ENCODE results near the gene ADAM19.

The ADAM19 gene, protein sequence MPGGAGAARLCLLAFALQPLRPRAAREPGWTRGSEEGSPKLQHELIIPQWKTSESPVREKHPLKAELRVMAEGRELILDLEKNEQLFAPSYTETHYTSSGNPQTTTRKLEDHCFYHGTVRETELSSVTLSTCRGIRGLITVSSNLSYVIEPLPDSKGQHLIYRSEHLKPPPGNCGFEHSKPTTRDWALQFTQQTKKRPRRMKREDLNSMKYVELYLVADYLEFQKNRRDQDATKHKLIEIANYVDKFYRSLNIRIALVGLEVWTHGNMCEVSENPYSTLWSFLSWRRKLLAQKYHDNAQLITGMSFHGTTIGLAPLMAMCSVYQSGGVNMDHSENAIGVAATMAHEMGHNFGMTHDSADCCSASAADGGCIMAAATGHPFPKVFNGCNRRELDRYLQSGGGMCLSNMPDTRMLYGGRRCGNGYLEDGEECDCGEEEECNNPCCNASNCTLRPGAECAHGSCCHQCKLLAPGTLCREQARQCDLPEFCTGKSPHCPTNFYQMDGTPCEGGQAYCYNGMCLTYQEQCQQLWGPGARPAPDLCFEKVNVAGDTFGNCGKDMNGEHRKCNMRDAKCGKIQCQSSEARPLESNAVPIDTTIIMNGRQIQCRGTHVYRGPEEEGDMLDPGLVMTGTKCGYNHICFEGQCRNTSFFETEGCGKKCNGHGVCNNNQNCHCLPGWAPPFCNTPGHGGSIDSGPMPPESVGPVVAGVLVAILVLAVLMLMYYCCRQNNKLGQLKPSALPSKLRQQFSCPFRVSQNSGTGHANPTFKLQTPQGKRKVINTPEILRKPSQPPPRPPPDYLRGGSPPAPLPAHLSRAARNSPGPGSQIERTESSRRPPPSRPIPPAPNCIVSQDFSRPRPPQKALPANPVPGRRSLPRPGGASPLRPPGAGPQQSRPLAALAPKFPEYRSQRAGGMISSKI

GRCh38 chr5:157575381-157576020 is at the start of gene ADAM19:
Gene ADAM19, minus strand, starts transcription at chr5:157575775. Its CDS starts 79 bp downstream, at chr5:157575696.
- DNase-seq = peak; percentile 49

GRCh38 chr5:157624144-157624543 is 48.6 kb upstream of the ADAM19 start:
- DNase-seq = no peak

GRCh38 chr5:157620776-157621175 is 45.2 kb upstream of the ADAM19 start:
- DNase-seq = no peak

DNA sequence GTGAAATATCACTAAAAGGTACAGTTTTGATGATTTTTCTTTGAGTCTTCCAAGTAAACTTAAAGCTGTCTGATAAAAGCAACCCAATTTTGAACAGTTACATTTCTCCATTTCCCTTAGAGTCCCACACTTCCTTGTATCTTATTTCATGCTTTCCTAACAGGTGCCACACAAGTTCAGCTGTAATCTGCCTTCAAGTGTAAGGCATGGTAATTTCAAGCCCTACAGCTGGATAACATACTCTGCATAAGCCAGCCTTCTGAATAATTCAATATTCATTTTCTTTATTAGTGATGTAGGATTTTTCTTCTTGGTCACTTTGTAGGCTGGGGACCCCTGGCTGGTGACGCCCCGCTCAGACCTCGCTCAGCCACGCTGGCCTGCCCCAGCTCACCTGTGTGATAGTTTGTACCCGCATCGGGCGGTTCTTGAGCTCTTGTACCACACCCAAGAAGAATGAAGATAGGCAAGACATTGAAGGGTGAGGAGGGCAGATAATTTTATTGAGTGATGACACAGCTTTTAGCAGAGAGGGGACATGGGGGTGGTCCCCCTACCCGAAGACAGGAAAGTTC is 42.7 kb upstream of the ADAM19 start:
- no peak for DNase-seq

DNA sequence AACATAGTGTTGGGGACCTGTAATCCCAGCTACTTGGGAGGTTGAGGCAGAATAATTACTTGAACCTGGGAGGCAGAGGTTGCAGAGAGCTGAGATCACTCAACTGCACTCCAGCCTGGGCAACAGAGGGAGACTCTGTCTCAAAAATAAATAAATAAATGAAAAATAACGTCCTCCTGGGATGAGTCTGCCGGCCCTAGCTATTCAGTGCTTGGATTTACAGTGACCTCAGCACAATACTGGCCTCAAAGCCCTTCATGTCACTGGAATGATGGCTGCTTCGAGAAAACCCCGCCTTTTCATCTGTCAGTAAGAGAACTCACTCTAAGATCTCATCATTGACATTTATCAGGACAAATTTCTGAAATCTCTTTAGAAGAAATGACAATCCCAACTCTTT is 41.2 kb upstream of the ADAM19 start:
- no peak for DNase-seq

- DNase-seq = no peak
Observed at GRCh38 chr5:157613385-157614245, 38.0 kb upstream of the ADAM19 start.

DNA sequence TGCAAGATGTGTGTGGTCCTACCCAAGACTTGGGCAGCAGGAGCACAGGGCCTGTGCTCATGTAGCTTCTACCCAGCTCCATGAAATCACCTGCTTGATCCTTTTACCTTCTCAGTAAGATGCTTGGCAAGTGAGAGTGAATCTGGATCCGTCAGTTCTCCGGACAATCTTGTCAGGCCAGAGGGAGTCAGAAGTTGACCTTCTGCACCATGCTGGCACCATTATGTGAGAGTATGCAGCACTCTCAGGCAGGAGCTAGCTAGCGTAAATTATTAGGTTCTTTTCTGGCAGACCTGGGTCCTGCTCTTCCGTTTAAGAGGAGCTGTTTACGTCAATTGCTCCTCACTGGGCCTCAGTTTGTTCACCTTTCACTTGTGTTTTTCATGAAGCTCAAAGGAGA is 37.0 kb upstream of the ADAM19 start:
- DNase-seq = no peak

- DNase-seq = no peak
Observed at GRCh38 chr5:157611571-157612476, 36.2 kb upstream of the ADAM19 start.

- no peak for DNase-seq
Observed at GRCh38 chr5:157610990-157611389, 35.4 kb upstream of the ADAM19 start.

DNA sequence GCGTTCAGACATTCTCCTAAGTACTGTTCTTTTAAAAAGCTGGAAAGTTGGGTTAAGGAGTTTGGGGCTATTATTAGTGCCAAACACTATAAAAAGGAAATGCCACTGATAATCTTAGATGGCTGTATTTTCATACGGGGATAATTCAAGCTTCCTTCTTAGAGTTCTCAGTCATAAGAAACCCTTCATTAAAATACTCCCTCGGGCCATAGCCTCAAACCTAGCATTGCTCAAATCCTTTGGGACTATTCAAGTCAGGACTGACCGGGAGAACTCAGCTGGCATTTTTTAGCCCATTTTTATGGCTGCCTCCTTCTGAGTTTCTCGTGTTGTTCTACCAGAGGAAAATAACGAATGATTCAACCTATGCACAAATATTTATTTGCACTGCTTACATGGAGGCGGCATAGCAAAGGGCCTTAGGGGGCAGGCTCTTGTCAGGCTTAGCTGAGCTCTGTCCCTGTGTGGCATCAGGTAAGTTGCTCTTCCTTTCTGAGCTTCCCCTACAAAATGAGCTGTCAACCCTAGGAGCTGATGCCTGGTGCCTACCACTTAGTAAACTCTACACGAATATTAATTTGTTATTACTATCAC is 33.5 kb upstream of the ADAM19 start:
- no peak for DNase-seq

DNA sequence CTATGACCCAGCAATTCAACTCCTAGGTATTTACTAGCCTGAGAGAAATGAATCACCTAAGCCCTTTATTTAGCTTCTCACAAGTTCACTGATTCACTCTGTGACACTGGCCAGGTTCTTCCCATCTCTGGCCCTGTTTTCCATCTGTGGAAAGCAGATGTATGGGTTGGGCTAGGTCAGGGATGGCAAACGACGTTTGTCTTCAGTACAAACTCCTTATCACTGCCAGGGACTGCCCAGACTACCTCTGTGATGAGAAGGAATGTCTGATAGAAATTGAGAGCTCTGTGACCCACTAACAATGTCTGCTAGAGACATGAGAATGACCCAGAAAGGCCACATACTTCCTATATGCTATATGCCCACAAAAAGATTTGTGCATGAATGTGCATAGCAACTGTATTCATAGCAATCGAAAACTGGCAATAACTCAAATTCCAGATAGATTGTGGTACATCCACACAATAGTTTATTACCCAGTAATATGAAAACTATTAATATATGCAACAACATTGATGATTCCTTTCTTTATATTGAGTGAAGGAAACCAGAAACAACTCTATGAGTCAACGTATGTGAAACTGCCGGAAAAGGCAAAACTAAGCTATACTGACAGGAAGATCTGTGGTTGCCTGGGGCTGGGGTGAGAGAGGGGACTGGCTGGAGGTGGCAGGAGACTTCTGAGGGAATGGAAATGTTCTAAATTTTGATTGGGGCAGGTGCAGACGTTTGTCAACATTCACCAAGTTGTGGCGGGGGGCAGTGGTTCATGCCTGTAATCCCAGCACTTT is 32.0 kb upstream of the ADAM19 start:
- no peak for DNase-seq

- no peak for DNase-seq
Observed at GRCh38 chr5:157606046-157606445, 30.5 kb upstream of the ADAM19 start.

GRCh38 chr5:157603333-157604190 is 28.0 kb upstream of the ADAM19 start:
- no peak for DNase-seq

DNA sequence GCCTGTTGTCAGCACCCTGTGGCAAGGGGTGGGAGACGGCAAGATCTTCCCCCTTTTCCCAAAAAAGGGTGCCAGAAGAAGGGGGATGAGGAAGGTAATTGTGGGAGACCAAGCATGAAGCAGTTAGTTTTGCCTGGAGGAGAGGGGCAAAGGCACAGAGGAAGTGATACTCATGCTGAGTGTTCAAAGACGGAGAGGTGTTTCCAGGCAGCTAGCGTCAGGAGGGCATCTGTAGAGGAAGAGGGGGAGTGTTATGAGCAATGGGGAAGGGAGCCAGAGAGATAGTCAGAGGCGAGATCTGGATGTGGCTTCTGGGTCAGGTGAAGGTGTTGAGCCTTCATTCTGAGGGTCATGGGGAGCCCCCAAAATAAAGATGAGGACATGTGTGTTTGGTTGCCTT is 26.9 kb upstream of the ADAM19 start:
- no peak for DNase-seq

GRCh38 chr5:157600252-157600651 is 24.7 kb upstream of the ADAM19 start:
- DNase-seq = no peak

GRCh38 chr5:157599565-157599964 is 24.0 kb upstream of the ADAM19 start:
- DNase-seq = no peak

DNA sequence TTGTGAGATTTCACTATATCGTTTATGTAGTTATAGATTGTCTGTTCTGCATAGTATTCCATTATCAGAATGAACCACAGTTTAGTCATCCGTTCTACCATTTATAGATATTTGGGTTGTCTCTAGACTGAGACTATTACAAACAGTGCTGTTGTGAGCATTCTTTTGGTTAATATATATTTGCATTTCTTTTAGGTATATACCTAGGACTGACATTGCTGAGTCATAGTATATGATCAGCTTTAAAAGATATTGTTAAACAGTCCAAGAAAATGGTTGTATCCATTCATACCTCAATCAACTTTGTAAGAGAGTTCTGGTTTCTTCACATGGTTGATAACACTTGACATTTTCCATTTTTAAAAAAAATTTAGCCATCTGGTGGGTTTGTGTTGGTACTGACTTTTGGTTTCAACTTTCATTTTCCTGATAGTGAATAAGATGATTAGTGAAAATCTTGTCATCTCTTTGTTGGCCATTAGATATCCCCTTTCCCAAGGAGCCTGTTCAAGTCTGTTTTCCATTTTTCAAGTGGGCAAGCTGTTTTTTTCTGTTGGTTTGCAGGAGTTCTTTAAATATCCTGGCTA is 22.9 kb upstream of the ADAM19 start:
- DNase-seq = no peak

- DNase-seq = no peak
Observed at GRCh38 chr5:157597277-157597676, 21.7 kb upstream of the ADAM19 start.

All from NCI-H526 treated with DMSO at 0.1 percent for 48 hours (cell line).